NB4 (cell line): ENCODE measurements around the gene MEGF11.

Experiments used
- DNase-seq: peaks from one replicate; pipeline ENCODE4 v3.0.0; 2010; ENCODE audit warnings: low read depth
- H3K4me3 ChIP-seq: one replicate; pipeline ENCODE4 v1.5.1; 2011; ENCODE audit warnings: mild to moderate bottlenecking, low read depth, low read length, moderate library complexity
- MYC ChIP-seq: IDR thresholded peaks from 2 replicates; pipeline ENCODE4 v1.6.1; 2011; ENCODE audit warnings: low read depth, low read length
- POLR2A ChIP-seq: IDR thresholded peaks from 2 replicates; pipeline ENCODE4 v1.6.1; 2011; ENCODE audit warnings: mild to moderate bottlenecking; ENCODE audit not compliant: insufficient read length; ENCODE audit errors: extremely low read depth
- TF ChIP-seq, protein P1 (sequence below): IDR thresholded peaks from 2 replicates; pipeline ENCODE4 v1.6.1; 2011; ENCODE audit warnings: low read depth, low read length
- TF ChIP-seq, protein P2 (sequence below): IDR thresholded peaks from one replicate; pipeline ENCODE4 v1.5.1; 2012; ENCODE audit warnings: low read depth, low read length

MEGF11 gene

GRCh38 chr15:66193066-66193465 lies 60.5 kb downstream of the MEGF11 start:
- TF ChIP-seq, protein P1, sequence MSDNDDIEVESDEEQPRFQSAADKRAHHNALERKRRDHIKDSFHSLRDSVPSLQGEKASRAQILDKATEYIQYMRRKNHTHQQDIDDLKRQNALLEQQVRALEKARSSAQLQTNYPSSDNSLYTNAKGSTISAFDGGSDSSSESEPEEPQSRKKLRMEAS = no peak
- TF ChIP-seq POLR2A = no peak
- TF ChIP-seq, protein P2, sequence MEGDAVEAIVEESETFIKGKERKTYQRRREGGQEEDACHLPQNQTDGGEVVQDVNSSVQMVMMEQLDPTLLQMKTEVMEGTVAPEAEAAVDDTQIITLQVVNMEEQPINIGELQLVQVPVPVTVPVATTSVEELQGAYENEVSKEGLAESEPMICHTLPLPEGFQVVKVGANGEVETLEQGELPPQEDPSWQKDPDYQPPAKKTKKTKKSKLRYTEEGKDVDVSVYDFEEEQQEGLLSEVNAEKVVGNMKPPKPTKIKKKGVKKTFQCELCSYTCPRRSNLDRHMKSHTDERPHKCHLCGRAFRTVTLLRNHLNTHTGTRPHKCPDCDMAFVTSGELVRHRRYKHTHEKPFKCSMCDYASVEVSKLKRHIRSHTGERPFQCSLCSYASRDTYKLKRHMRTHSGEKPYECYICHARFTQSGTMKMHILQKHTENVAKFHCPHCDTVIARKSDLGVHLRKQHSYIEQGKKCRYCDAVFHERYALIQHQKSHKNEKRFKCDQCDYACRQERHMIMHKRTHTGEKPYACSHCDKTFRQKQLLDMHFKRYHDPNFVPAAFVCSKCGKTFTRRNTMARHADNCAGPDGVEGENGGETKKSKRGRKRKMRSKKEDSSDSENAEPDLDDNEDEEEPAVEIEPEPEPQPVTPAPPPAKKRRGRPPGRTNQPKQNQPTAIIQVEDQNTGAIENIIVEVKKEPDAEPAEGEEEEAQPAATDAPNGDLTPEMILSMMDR = no peak
- no peak for TF ChIP-seq MYC
- DNase-seq = no peak
- H3K4me3 ChIP-seq = no peak overlapping the region

- no peak for DNase-seq
- no peak overlapping the region for H3K4me3 ChIP-seq
- TF ChIP-seq POLR2A (no peak), MYC (no peak)
- TF ChIP-seq, protein P1 = no peak
- TF ChIP-seq, protein P2 = no peak
These were observed 62.8 kb downstream of the MEGF11 start for GRCh38 chr15:66190746-66191145.

DNA sequence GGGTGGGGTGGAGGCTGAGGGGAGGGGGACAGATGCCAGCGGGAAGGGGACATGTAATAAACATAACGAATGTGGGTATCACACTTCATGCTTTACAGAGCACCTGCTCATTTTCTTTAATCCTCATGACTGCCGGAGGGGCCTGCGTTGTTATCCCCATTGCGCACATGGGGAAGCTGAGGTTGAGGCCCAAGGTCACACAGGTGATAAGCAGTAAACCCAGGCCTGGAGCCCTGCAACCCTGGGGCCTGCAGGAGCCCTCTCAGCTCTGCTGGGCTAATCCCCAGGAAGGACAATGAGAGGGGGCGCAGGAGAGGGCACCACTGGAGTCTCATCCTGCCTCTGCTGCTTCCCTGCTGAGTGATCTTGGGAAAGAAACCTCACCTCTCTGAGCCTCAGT lies 64.3 kb downstream of the MEGF11 start:
- no peak overlapping the region for H3K4me3 ChIP-seq
- DNase-seq = no peak
- TF ChIP-seq, protein P1 = no peak
- TF ChIP-seq, protein P2 = no peak
- no peak for TF ChIP-seq MYC

GRCh38 chr15:66188464-66188863 lies 65.1 kb downstream of the MEGF11 start:
- H3K4me3 ChIP-seq = no peak overlapping the region
- TF ChIP-seq MYC (no peak), POLR2A (no peak)
- TF ChIP-seq, protein P1 = no peak
- TF ChIP-seq, protein P2 = no peak
- no peak for DNase-seq

- H3K4me3 ChIP-seq = no peak overlapping the region
- DNase-seq = no peak
- no peak for TF ChIP-seq MYC
- TF ChIP-seq POLR2A = no peak
- TF ChIP-seq, protein P2 = no peak
- TF ChIP-seq, protein P1 = no peak
These were observed 66.3 kb downstream of the MEGF11 start for GRCh38 chr15:66187271-66187670.
